IMR-90 (cell line): ENCODE data around the gene CPED1.

Source experiments
- BHLHE40 ChIP-seq: fragments of 150-350 bp; IDR thresholded peaks from 2 replicates; pipeline ENCODE4 v1.6.1; 2016; ENCODE audit warnings: mild to moderate bottlenecking, low read depth, low read length
- CEBPB ChIP-seq: IDR thresholded peaks from 2 replicates; pipeline ENCODE4 v1.6.1; 2012; ENCODE audit warnings: low read depth, low read length, improper control_type of control experiment
- CHD1 ChIP-seq: IDR thresholded peaks from 2 replicates; pipeline ENCODE4 v1.6.1; 2012; ENCODE audit warnings: low read depth, low read length, improper control_type of control experiment
- CTCF ChIP-seq: conservative IDR thresholded peaks from 2 replicates; pipeline ENCODE4 v1.5.1; 2012; ENCODE audit warnings: mild to moderate bottlenecking, low read depth, low read length, improper control_type of control experiment
- FOS ChIP-seq: fragments of 150-350 bp; IDR thresholded peaks from 2 replicates; pipeline ENCODE4 v1.6.1; 2016; ENCODE audit warnings: low read depth, low read length
- MAZ ChIP-seq: IDR thresholded peaks from 2 replicates; pipeline ENCODE4 v1.6.1; 2012; ENCODE audit warnings: low read depth, mild to moderate bottlenecking, low read length, improper control_type of control experiment, moderate library complexity, borderline replicate concordance
- MXI1 ChIP-seq: IDR thresholded peaks from 2 replicates; pipeline ENCODE4 v1.6.1; 2012; ENCODE audit warnings: low read depth, mild to moderate bottlenecking, low read length, moderate library complexity, borderline replicate concordance
- POLR2A ChIP-seq: IDR thresholded peaks from 2 replicates; pipeline ENCODE4 v1.6.1; 2012; ENCODE audit warnings: mild to moderate bottlenecking, low read depth, low read length
- RAD21 ChIP-seq: IDR thresholded peaks from 2 replicates; pipeline ENCODE4 v1.6.1; 2012; ENCODE audit warnings: low read length, improper control_type of control experiment
- RCOR1 ChIP-seq: IDR thresholded peaks from 2 replicates; pipeline ENCODE4 v1.6.1; 2012; ENCODE audit warnings: mild to moderate bottlenecking, low read length, improper control_type of control experiment; ENCODE audit not compliant: insufficient replicate concordance
- RFX5 ChIP-seq: IDR thresholded peaks from 2 replicates; pipeline ENCODE4 v1.8.0; 2012; ENCODE audit warnings: low read depth, mild to moderate bottlenecking, low read length, moderate library complexity
- SMC3 ChIP-seq: fragments of 150-350 bp; IDR thresholded peaks from 2 replicates; pipeline ENCODE4 v1.6.1; 2016; ENCODE audit warnings: low read depth, mild to moderate bottlenecking, antibody characterized with exemption, low read length, moderate library complexity
- TF ChIP-seq, protein P1 (sequence below): fragments of 150-350 bp; IDR thresholded peaks from 2 replicates; pipeline ENCODE4 v1.6.1; 2017; ENCODE audit warnings: mild to moderate bottlenecking, antibody characterized with exemption, low read length, low read depth
- TF ChIP-seq, protein P2 (sequence below): fragments of 150-350 bp; IDR thresholded peaks from 2 replicates; pipeline ENCODE4 v1.6.1; 2016; ENCODE audit warnings: low read depth, mild to moderate bottlenecking, low read length, moderate library complexity, borderline replicate concordance

DNA sequence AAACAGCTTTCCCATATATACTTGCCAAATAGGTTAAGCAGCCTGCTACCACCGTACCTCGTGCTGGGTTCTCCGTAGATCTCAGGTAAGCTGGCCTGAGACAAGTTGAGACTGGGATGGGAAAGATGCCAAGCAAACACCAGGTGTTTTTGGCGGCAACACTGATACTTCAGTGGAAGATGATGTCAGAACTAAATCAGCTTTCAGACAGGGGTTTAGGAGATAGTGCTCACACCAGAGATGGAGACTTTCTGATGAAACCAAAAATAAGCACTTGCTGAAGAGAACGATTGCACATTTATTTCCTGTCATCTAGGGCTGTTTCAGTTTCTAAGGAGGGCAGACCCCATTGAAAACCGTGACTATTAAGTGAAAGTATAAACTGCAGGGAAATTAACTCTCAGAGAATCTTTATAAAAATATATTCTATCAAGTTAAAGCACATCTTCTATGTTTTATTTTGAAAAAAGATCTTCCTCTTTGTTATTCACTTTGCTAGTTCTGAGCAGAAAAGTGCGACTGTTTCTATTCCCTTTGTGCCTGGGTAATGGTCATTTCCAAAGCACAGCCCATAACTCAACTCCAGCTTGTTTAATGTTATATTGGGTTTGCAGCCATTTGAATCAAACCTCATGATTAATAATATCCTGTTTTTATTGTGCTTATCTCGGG lies 149.9 kb downstream of the CPED1 start:
- no peak for TF ChIP-seq CTCF
- TF ChIP-seq RCOR1: no peak
- TF ChIP-seq, protein P1, sequence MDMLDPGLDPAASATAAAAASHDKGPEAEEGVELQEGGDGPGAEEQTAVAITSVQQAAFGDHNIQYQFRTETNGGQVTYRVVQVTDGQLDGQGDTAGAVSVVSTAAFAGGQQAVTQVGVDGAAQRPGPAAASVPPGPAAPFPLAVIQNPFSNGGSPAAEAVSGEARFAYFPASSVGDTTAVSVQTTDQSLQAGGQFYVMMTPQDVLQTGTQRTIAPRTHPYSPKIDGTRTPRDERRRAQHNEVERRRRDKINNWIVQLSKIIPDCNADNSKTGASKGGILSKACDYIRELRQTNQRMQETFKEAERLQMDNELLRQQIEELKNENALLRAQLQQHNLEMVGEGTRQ: no peak
- TF ChIP-seq SMC3: no peak
- no peak for TF ChIP-seq POLR2A
- no peak for TF ChIP-seq FOS
- TF ChIP-seq RFX5: no peak
- TF ChIP-seq RAD21: no peak
- TF ChIP-seq MXI1: no peak
- no peak for TF ChIP-seq CEBPB
- TF ChIP-seq, protein P2, sequence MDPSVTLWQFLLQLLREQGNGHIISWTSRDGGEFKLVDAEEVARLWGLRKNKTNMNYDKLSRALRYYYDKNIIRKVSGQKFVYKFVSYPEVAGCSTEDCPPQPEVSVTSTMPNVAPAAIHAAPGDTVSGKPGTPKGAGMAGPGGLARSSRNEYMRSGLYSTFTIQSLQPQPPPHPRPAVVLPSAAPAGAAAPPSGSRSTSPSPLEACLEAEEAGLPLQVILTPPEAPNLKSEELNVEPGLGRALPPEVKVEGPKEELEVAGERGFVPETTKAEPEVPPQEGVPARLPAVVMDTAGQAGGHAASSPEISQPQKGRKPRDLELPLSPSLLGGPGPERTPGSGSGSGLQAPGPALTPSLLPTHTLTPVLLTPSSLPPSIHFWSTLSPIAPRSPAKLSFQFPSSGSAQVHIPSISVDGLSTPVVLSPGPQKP: no peak
- no peak for TF ChIP-seq CHD1
- TF ChIP-seq MAZ: no peak
- no peak for TF ChIP-seq BHLHE40
